CD8-positive, alpha-beta memory T cell (primary cell): ENCODE measurements around the gene TBX5. TPM values are rescaled to one million over a fixed set of nuclear protein-coding genes. Genes with fewer than 3 reads are reported as not detected.

Source experiments
- CTCF ChIA-PET: fragments of 350-600 bp; sonication (Branson Sonifier 250); formaldehyde crosslinking; loops from one replicate; lab custom pipeline; 2021; ENCODE audit warnings: antibody characterized with exemption; lab: Charles Lee
- POLR2A ChIA-PET: fragments of 350-600 bp; sonication (Branson Sonifier 250); formaldehyde crosslinking; loops from one replicate; lab custom pipeline; 2021; ENCODE audit warnings: antibody characterized with exemption; lab: Charles Lee
- DNase-seq, 5 donors: peaks; one replicate each; pipeline versions ENCODE4 v3.0.0 to v3.0.0-alpha.2; 2020 to 2022; ENCODE audit warnings: mixed read lengths in 1 of 5
- H3K27ac ChIP-seq: one replicate; pipeline ENCODE4 v1.7.0; 2013; ENCODE audit warnings: low read depth, mild to moderate bottlenecking, low read length, moderate library complexity
- H3K27me3 ChIP-seq: 2 replicates; pipeline ENCODE4 v1.7.0; 2013; ENCODE audit warnings: low read length, mild to moderate bottlenecking; ENCODE audit not compliant: insufficient read depth, poor library complexity, severe bottlenecking
- H3K36me3 ChIP-seq: 2 replicates; pipeline ENCODE4 v1.7.0; 2013; ENCODE audit warnings: mild to moderate bottlenecking, low read length, moderate library complexity; ENCODE audit not compliant: insufficient read depth
- H3K4me1 ChIP-seq: 2 replicates; pipeline ENCODE4 v1.7.0; 2013; ENCODE audit warnings: mild to moderate bottlenecking, low read length, moderate library complexity; ENCODE audit not compliant: insufficient read depth
- H3K4me3 ChIP-seq: 2 replicates; pipeline ENCODE4 v1.7.0; 2013; ENCODE audit warnings: mild to moderate bottlenecking, low read length
- H3K9me3 ChIP-seq: 2 replicates; pipeline ENCODE4 v1.7.0; 2013; ENCODE audit warnings: mild to moderate bottlenecking, low read length
- H3K27ac Mint-ChIP-seq, 8 donors: one replicate each; pipeline ENCODE4 v1.8.0; 2020 to 2021; ENCODE audit warnings: mixed read lengths in 8 of 8, mild to moderate bottlenecking in 6 of 8, inconsistent platforms in 3 of 8, moderate library complexity in 3 of 8
- H3K27me3 Mint-ChIP-seq, 2 donors: one replicate each; pipeline ENCODE4 v1.8.0; 2020 to 2021; ENCODE audit warnings: mixed read lengths in 2 of 2, mild to moderate bottlenecking in 1 of 2, moderate library complexity in 1 of 2
- H3K36me3 Mint-ChIP-seq, 3 donors: one replicate each; pipeline ENCODE4 v1.8.0; 2020 to 2021; ENCODE audit warnings: mixed read lengths in 3 of 3, inconsistent platforms in 1 of 3, mild to moderate bottlenecking in 1 of 3
- H3K4me1 Mint-ChIP-seq, 3 donors: one replicate each; pipeline ENCODE4 v1.8.0; 2020 to 2021; ENCODE audit warnings: mixed read lengths in 3 of 3, inconsistent platforms in 1 of 3, mild to moderate bottlenecking in 1 of 3
- H3K4me3 Mint-ChIP-seq, 7 donors: one replicate each; pipeline ENCODE4 v1.8.0; 2020 to 2021; ENCODE audit warnings: mixed read lengths in 7 of 7, mild to moderate bottlenecking in 6 of 7, moderate library complexity in 4 of 7, inconsistent platforms in 2 of 7
- H3K9me3 Mint-ChIP-seq, 5 donors: one replicate each; pipeline ENCODE4 v1.8.0; 2020 to 2022; ENCODE audit warnings: mixed read lengths in 5 of 5, mild to moderate bottlenecking in 3 of 5, moderate library complexity in 2 of 5, inconsistent platforms in 1 of 5
- polyA plus RNA-seq: library from polyadenylated mRNA; unstranded; fragments of 300-500 nt; fragmentation: Illumina TruSeq; gene quantifications from one replicate; pipeline ENCODE4 v1.2.3, GENCODE V29; 2021
- total RNA-seq, 2 experiments: library from RNA; stranded (reverse); gene quantifications; one replicate each; pipeline ENCODE4 v1.2.3, GENCODE V29; 2021

TBX5 gene
- total and polyA plus RNA-seq, 3 experiments from 2014 or later = not detected

DNA sequence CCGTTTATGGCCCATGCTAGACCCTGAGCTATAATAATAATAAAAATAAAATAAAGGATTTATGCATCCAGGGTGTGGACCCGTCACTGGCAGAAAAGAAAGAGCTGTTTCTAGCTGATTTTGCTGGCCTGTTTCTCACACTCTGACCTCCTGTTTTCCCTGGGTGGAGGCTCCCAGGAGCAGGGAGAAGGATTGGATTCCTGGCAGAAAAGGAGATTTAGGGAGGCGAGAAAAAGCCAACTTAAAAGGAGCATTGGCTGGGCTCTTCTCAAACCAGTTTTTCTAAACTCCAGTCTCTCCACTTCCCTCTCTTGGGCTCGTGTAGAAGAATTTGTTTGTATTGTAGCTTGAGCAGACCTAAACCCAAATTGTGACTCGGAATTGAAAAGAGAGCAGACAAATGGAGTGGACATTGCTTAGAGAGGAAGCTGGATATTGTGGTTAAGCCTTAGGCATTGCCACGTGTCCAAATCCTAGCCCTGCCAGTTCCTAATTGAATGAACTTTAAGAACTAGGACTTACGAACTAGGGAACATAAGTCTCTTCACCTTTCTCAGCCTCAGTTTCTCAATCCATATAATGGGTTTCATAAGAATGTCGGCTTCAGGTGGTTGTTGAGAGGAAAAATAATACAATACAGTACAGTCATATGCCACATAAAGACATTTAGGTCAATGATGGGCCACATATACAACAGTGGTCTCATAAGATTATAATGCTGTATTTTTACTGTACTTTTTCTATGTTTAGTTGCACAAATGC is 14.4 kb upstream of the TBX5 start:
- H3K4me1 Mint-ChIP-seq = no peaks in the 10 kb centered on the region
- ChIA-PET CTCF (no interaction called here), POLR2A (no interaction called here)
- Histone ChIP-seq H3K36me3 (no peaks in the 10 kb centered on the region), H3K4me1 (no peaks in the 10 kb centered on the region), H3K4me3 (no peak overlapping the region), H3K27ac (no peak overlapping the region), H3K27me3 (peaks cover 12% of the 10 kb centered on the region), H3K9me3 (no peaks in the 10 kb centered on the region)
- peaks cover 0 to 11% (median 2%) of the 10 kb centered on the region in 5 donors for H3K9me3 Mint-ChIP-seq
- H3K36me3 Mint-ChIP-seq = no peaks in the 10 kb centered on the region
- no peak for DNase-seq
- H3K27ac Mint-ChIP-seq = no peak overlapping the region
- no peak overlapping the region for H3K4me3 Mint-ChIP-seq
- H3K27me3 Mint-ChIP-seq = peaks cover 15 to 31% of the 10 kb centered on the region in 2 donors

DNA sequence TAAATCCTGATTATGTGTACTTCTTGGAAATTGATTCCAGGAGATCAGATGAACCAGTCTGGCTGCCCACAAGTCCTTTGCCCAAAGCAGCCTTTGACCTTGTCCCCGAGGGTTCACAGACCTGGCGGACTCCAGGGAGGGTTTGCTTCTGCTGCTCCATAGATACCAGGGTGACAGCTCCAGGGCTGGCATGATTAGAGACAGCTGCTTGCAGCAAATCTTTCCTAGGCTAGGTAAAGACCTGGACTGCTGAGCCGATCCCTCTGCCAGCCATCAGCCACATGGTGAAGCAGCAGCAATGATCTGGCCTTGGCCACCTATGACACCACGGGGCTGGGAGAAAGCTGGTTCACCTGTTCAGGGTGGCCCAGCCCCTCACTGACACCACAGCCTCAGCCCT is 10.1 kb upstream of the TBX5 start:
- H3K4me1 ChIP-seq = no peaks in the 10 kb centered on the region
- H3K4me3 ChIP-seq = no peak overlapping the region
- Mint-ChIP-seq H3K4me3 (no peak overlapping the region), H3K9me3 (peaks cover 0 to 13% (median 8%) of the 10 kb centered on the region in 5 donors), H3K4me1 (no peaks in the 10 kb centered on the region), H3K36me3 (peaks cover 0 to 4% (median 0%) of the 10 kb centered on the region in 3 donors), H3K27me3 (peaks cover 37 to 61% of the 10 kb centered on the region in 2 donors), H3K27ac (no peak overlapping the region)
- ChIA-PET POLR2A (no interaction called here), CTCF (no interaction called here)
- no peaks in the 10 kb centered on the region for H3K9me3 ChIP-seq
- no peak overlapping the region for H3K27ac ChIP-seq
- peaks cover 12% of the 10 kb centered on the region for H3K27me3 ChIP-seq
- no peak for DNase-seq
- H3K36me3 ChIP-seq = no peaks in the 10 kb centered on the region

DNA sequence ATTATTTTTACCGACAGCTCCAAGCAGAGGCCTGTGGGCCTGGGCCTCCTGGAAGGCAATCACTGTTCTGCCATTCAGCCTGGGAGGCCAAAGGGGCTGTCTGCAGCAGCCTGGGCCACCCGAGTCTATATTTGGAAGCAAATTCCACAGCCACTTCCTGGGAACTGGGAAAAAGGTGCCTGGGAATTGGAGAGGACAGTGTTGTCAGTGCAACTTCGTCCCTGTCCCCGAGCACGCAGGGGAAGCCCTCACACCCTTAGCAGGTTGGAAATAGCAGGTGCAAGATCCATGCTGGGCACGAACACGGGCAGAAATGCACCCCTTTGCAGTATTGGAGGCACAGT is 9.6 kb upstream of the TBX5 start:
- ChIA-PET POLR2A (no interaction called here), CTCF (no interaction called here)
- H3K4me3 Mint-ChIP-seq = no peak overlapping the region
- H3K9me3 ChIP-seq = no peaks in the 10 kb centered on the region
- no peak overlapping the region for H3K27ac Mint-ChIP-seq
- H3K36me3 ChIP-seq = no peaks in the 10 kb centered on the region
- H3K27me3 ChIP-seq = peaks cover 12% of the 10 kb centered on the region
- H3K36me3 Mint-ChIP-seq = peaks cover 0 to 4% (median 0%) of the 10 kb centered on the region in 3 donors
- H3K4me1 Mint-ChIP-seq = peaks cover 0 to 1% (median 0%) of the 10 kb centered on the region in 3 donors
- no peaks in the 10 kb centered on the region for H3K4me1 ChIP-seq
- DNase-seq = no peak
- no peak overlapping the region for H3K27ac ChIP-seq
- H3K27me3 Mint-ChIP-seq = peaks cover 40 to 66% of the 10 kb centered on the region in 2 donors
- H3K4me3 ChIP-seq = no peak overlapping the region
- H3K9me3 Mint-ChIP-seq = peaks cover 0 to 14% (median 11%) of the 10 kb centered on the region in 5 donors

DNA sequence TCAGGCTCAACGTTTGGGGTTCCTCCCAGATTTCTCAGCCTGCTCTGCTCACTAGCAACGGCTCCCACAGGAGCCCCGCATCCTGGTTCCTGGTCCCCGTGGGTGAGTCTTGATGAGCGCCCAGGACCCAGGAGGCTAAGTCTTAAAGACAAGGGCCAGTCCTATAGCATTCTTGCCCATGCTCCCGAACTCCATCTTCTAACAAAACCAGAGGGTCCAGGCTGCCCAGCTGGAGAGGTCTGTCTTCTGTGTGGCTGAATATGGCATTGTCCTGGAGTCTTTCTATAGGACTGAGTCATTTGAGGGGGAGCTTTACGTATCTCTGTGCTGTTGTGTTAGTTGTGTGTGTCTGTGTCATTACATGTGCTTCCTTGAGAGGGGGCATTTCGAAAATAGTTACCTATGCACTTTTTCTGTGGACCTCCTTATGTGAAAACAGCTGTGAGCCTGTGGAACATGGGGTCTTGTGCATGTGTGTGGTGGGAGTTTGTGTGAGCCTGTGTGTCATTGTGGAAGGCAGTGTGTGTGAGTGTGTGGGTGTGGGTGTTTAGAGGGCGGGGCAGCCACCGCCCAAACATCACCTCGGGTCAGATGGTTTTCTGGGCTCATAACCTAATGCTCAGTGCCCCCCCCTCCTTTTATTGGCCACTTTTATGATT is 9.1 kb upstream of the TBX5 start:
- CTCF ChIA-PET = no interaction called here
- Mint-ChIP-seq H3K27ac (no peak overlapping the region), H3K4me3 (no peak overlapping the region), H3K36me3 (peaks cover 0 to 4% (median 0%) of the 10 kb centered on the region in 3 donors), H3K27me3 (peaks cover 45 to 71% of the 10 kb centered on the region in 2 donors), H3K4me1 (peaks cover 0 to 6% (median 0%) of the 10 kb centered on the region in 3 donors), H3K9me3 (peaks cover 0 to 14% (median 13%) of the 10 kb centered on the region in 5 donors)
- no peak overlapping the region for H3K27ac ChIP-seq
- POLR2A ChIA-PET = no interaction called here
- H3K36me3 ChIP-seq = no peaks in the 10 kb centered on the region
- no peak overlapping the region for H3K4me3 ChIP-seq
- H3K27me3 ChIP-seq = peaks cover 12% of the 10 kb centered on the region
- no peak for DNase-seq
- no peaks in the 10 kb centered on the region for H3K4me1 ChIP-seq
- no peaks in the 10 kb centered on the region for H3K9me3 ChIP-seq

DNA sequence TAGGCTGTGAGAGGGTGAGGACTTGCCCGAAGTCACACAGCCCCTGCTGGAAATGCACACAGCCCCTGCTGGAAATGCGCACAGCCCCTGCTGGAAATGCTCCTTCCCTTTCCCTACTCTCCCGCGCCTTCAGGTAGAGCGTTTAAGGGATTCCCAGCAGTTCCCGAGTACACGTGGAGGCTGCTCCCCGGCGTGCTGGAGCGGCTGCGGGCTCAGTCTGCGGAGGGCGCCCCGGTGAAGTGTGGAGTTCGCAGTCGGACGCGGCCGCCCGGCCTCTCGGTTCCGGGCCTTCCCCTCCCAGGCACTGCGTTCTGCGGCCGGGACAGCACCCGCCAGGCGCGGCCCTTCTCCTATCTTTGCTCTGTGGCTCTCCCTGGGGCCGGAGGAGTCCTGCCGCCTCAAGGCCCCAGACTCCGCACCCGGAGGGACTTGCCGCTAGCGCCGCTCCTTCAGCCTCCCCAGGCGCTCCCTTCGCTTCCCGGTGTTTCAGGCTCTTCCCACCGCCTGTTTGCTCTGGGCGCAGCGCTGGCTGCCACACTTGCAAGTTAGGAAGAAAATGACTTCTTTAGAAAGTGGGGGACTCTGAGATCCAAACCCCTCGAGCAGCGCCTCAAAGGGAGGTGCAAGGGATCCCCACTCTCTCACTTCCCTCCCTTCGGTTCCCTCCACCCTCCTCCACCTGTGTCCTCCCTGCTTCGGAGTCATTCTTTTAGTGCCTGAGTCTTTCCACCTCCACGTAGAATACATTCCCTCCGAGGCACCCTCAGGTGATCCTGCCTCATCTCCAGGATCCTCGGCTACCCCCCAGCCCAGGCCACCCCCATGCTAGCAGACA is 8.3 kb upstream of the TBX5 start:
- H3K27me3 ChIP-seq = peaks cover 12% of the 10 kb centered on the region
- peaks cover 49 to 78% of the 10 kb centered on the region in 2 donors for H3K27me3 Mint-ChIP-seq

DNA sequence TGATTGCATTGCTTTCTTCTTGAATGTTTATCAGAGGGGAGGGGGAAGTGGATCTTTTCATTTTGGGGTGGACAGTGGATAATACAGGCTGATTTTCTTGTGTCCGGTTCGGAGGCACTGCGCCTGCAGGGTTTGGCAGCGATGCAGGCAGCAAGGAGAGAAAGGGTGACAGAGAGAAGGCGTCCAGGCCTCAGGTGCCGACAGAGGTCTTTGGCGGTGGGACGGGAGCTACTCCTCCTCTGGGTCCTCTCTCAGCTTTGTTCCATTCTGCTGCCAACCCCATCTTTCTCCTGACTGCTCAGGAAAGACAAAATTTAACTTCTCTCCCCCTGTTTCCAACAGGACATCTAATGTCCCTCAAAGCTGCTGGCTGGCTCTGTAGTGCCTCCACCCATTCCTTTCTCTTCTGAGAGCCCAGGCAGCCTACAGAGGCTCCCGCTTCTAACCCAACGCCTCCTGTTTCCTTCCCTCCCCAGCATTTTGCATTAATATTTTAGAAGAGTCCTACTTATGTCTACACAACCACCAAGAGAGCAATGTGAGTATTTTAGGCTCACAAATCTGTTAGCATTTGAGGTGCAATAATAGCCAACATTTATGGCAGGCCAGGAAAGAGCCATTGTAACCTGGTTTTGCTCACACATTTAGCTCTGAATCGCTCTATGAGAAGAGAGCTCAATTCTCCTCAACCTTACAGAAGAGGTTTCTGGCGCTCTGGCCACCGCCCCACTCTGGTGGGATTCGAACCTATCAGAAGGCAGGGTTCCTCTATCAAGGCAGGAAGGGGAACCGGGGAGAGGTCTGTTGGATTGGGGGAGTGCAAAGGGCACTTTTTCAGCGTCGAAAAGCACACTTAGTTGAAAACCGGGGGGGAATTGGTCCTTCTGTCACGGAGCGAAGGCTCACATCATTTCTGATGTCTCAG is 7.1 kb upstream of the TBX5 start:
- no peak overlapping the region for H3K27ac ChIP-seq
- H3K4me1 ChIP-seq = no peaks in the 10 kb centered on the region
- H3K9me3 Mint-ChIP-seq = peaks cover 0 to 20% (median 13%) of the 10 kb centered on the region in 5 donors
- H3K36me3 ChIP-seq = no peaks in the 10 kb centered on the region
- H3K4me3 ChIP-seq = no peak overlapping the region
- no peak overlapping the region for H3K4me3 Mint-ChIP-seq
- H3K9me3 ChIP-seq = no peaks in the 10 kb centered on the region
- ChIA-PET POLR2A (no interaction called here), CTCF (no interaction called here)
- H3K4me1 Mint-ChIP-seq = peaks cover 3 to 14% (median 7%) of the 10 kb centered on the region in 3 donors
- peaks cover 55 to 83% of the 10 kb centered on the region in 2 donors for H3K27me3 Mint-ChIP-seq
- peak overlapping the region in 1 of 8 donors; percentile 43 for H3K27ac Mint-ChIP-seq
- peaks cover 12% of the 10 kb centered on the region for H3K27me3 ChIP-seq
- peaks cover 0 to 4% (median 0%) of the 10 kb centered on the region in 3 donors for H3K36me3 Mint-ChIP-seq
- no peak for DNase-seq

More for the DNA sequence above, 8.3 kb upstream of the TBX5 start:
- no peaks in the 10 kb centered on the region for H3K36me3 ChIP-seq
- Mint-ChIP-seq H3K27ac (no peak overlapping the region), H3K4me3 (no peak overlapping the region), H3K4me1 (peaks cover 1 to 10% (median 3%) of the 10 kb centered on the region in 3 donors), H3K9me3 (peaks cover 0 to 16% (median 13%) of the 10 kb centered on the region in 5 donors), H3K36me3 (peaks cover 0 to 4% (median 0%) of the 10 kb centered on the region in 3 donors)
- no peaks in the 10 kb centered on the region for H3K9me3 ChIP-seq
- H3K4me3 ChIP-seq = no peak overlapping the region
- POLR2A ChIA-PET = no interaction called here
- no peaks in the 10 kb centered on the region for H3K4me1 ChIP-seq
- no peak for DNase-seq
- CTCF ChIA-PET = no interaction called here
- H3K27ac ChIP-seq = no peak overlapping the region

DNA sequence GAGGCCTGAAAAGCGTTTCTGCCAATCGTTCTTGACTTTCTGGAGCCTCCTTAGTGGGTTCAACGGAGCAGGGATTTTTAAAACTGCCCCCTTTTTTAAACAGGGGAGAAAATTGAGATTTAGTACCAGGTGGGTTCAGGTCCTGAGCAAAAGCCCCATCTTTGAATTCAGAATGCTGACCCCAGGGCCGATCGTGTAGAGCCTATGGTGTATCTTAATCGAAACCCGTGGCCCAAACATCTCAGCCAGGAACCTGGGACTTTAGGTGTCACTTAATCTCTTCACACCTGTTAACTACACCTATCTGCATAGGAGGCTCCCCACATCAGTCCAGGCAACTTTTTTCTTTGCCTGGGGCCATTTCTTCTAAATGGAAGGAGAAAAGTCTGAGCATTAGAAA is 6.4 kb upstream of the TBX5 start:
- Histone ChIP-seq H3K27me3 (peaks cover 17% of the 10 kb centered on the region), H3K36me3 (no peaks in the 10 kb centered on the region), H3K27ac (no peak overlapping the region), H3K9me3 (no peaks in the 10 kb centered on the region), H3K4me3 (no peak overlapping the region), H3K4me1 (no peaks in the 10 kb centered on the region)
- H3K9me3 Mint-ChIP-seq = peaks cover 0 to 21% (median 13%) of the 10 kb centered on the region in 5 donors
- H3K4me3 Mint-ChIP-seq = no peak overlapping the region
- no peak for DNase-seq
- no peak overlapping the region for H3K27ac Mint-ChIP-seq
- H3K4me1 Mint-ChIP-seq = peaks cover 3 to 14% (median 7%) of the 10 kb centered on the region in 3 donors
- H3K27me3 Mint-ChIP-seq = peaks cover 61 to 89% of the 10 kb centered on the region in 2 donors
- ChIA-PET POLR2A (no interaction called here), CTCF (no interaction called here)
- H3K36me3 Mint-ChIP-seq = peaks cover 0 to 4% (median 0%) of the 10 kb centered on the region in 3 donors
